Measurements from ENCODE around the gene TNPO3.
"Not testable (repeated sequence)": the region's sequence is repeated elsewhere in the genome, so short reads cannot be mapped to it uniquely, and the experiment has no call there.

TNPO3 gene

GRCh38 chr7:129013048-129013724 lies 41.7 kb downstream of the TNPO3 start:
- DNase-seq: no peak

- DNase-seq: no peak
Measured at GRCh38 chr7:129012641-129013040, 42.3 kb downstream of the TNPO3 start.

- DNase-seq: no peak
Measured at GRCh38 chr7:129010075-129010474, 44.8 kb downstream of the TNPO3 start.

- DNase-seq: no peak
Measured at GRCh38 chr7:129009437-129009836, 45.5 kb downstream of the TNPO3 start.

GRCh38 chr7:129008645-129009414 lies 46.1 kb downstream of the TNPO3 start:
- no peak for DNase-seq

GRCh38 chr7:129007572-129007971 lies 47.3 kb downstream of the TNPO3 start:
- no peak for DNase-seq

- no peak for DNase-seq
Measured at GRCh38 chr7:129006636-129007414, 48.1 kb downstream of the TNPO3 start.

- DNase-seq: no peak
Measured at GRCh38 chr7:129005186-129005585, 49.7 kb downstream of the TNPO3 start.

- DNase-seq: no peak
Measured at GRCh38 chr7:128997181-128997580, 57.7 kb downstream of the TNPO3 start.

- DNase-seq: not testable (repeated sequence)
Measured at GRCh38 chr7:128994560-128994959, 60.4 kb downstream of the TNPO3 start.

GRCh38 chr7:128993419-128993818 lies 61.5 kb downstream of the TNPO3 start:
- no peak for DNase-seq

GRCh38 chr7:128989961-128990360 lies 65.0 kb downstream of the TNPO3 start:
- no peak for DNase-seq

GRCh38 chr7:128988372-128988771 lies 66.5 kb downstream of the TNPO3 start:
- no peak for DNase-seq

- no peak for DNase-seq
Measured at GRCh38 chr7:128986609-128987008, 68.3 kb downstream of the TNPO3 start.

- DNase-seq: no peak
Measured at GRCh38 chr7:128985660-128986059, 69.3 kb downstream of the TNPO3 start.

- no peak for DNase-seq
Measured at GRCh38 chr7:128982105-128982504, 72.8 kb downstream of the TNPO3 start.

GRCh38 chr7:128974241-128974934 lies 80.5 kb downstream of the TNPO3 start:
- no peak for DNase-seq

GRCh38 chr7:128968624-128969023 lies 86.3 kb downstream of the TNPO3 start:
- no peak for DNase-seq

GRCh38 chr7:128963327-128963757 lies 91.6 kb downstream of the TNPO3 start:
- no peak for DNase-seq

- DNase-seq: no peak
Measured at GRCh38 chr7:128962899-128963298, 92.0 kb downstream of the TNPO3 start.

- DNase-seq: no peak
Measured at GRCh38 chr7:128961030-128961659, 93.8 kb downstream of the TNPO3 start.

- no peak for DNase-seq
Measured at GRCh38 chr7:128959296-128959695, 95.6 kb downstream of the TNPO3 start.

GRCh38 chr7:128955981-128956380 lies 98.9 kb downstream of the TNPO3 start:
- no peak for DNase-seq
